ENCODE results near the gene CRYZL1.
"Not testable (repeated sequence)": the region's sequence is repeated elsewhere in the genome, so short reads cannot be mapped to it uniquely, and the experiment has no call there.

- not testable (repeated sequence) for TF ChIP-seq EZH2 (IDR thresholded peaks at IDR 0.05; ENCODE audit: low read length); CTCF (optimal IDR thresholded peaks at IDR 0.05 in 1 of 3, IDR thresholded peaks at IDR 0.05 in 1 of 3, conservative IDR thresholded peaks at IDR 0.05 in 1 of 3; ENCODE audit: extremely low read depth in 1 of 3, insufficient read depth in 2 of 3, low read length in 3 of 3)
Observed at GRCh38 chr21:33617565-33617964, 24.0 kb downstream of the CRYZL1 start.
